ENCODE results near the gene IL7R.

DNA sequence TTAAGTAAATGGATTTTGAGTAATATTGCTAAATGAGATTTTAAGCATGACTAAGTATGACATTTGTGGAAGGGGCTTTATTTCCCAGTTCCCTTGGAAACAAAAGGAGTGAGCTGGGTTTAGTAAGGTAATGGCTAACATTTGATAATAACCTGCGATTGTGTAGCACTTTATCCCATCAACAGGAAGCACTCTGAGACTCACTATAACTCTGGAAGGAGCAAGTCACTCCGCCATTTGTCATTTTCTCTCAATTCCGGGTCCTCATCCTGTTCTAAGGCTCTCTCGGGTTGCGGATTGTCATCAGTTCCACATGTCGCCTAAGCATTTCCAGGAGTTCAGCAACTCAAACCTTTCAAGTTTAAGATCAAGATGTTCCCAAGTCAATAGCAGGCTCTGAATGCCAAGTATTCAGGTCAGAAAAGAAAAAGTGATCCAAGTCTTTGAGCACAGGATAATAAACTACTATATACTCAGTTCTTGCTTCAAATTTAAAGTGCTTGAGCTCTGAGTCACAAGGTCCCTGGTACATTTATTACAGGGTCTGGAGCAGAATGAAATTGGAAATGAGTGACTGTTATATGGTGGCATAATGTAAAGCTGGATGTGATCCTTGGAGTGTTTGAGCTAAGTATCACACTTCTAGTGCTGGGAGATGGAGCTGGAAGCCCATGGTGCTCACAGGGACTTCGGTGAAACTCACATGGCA lies 42.4 kb downstream of the IL7R start:
- no peak for TF ChIP-seq POLR2A (IDR thresholded peaks at IDR 0.05; ENCODE audit: low read depth, low read length)
- TF ChIP-seq POLR2AphosphoS5 (IDR thresholded peaks at IDR 0.05; ENCODE audit: low read depth, low read length): no peak

Data from GM12892 (cell line).